Effector memory CD8-positive, alpha-beta T cell (primary cell): ENCODE results near the gene CAV2.

Source experiments
- ATAC-seq: fragments of 150-1000 bp; cut with Tn5 transposase; replicated peaks from 2 replicates; pipeline ENCODE4 v1.10.0; 2021; ENCODE audit warnings: mild to moderate bottlenecking, moderate library complexity
- DNase-seq, 3 experiments: peaks; one replicate each; pipeline ENCODE4 v3.0.0; 2021
- H3K27ac Mint-ChIP-seq, 2 donors: one replicate each; pipeline ENCODE4 v1.8.0; 2022; ENCODE audit warnings: mild to moderate bottlenecking in 2 of 2, mixed read lengths in 2 of 2, moderate library complexity in 2 of 2
- H3K27me3 Mint-ChIP-seq, 2 donors: one replicate each; pipeline ENCODE4 v1.8.0; 2022; ENCODE audit warnings: mixed read lengths in 2 of 2
- H3K36me3 Mint-ChIP-seq: one replicate; pipeline ENCODE4 v1.8.0; 2022; ENCODE audit warnings: mild to moderate bottlenecking, moderate library complexity, mixed read lengths; ENCODE audit not compliant: insufficient read depth
- H3K4me1 Mint-ChIP-seq, 2 donors: one replicate each; pipeline ENCODE4 v1.8.0; 2022; ENCODE audit warnings: low read depth in 2 of 2, mixed read lengths in 2 of 2
- H3K4me3 Mint-ChIP-seq, 2 donors: one replicate each; pipeline ENCODE4 v1.8.0; 2022; ENCODE audit warnings: mild to moderate bottlenecking in 2 of 2, mixed read lengths in 2 of 2, moderate library complexity in 2 of 2
- H3K9me3 Mint-ChIP-seq, 2 donors: one replicate each; pipeline ENCODE4 v1.8.0; 2022; ENCODE audit warnings: mixed read lengths in 2 of 2

Gene CAV2

DNA sequence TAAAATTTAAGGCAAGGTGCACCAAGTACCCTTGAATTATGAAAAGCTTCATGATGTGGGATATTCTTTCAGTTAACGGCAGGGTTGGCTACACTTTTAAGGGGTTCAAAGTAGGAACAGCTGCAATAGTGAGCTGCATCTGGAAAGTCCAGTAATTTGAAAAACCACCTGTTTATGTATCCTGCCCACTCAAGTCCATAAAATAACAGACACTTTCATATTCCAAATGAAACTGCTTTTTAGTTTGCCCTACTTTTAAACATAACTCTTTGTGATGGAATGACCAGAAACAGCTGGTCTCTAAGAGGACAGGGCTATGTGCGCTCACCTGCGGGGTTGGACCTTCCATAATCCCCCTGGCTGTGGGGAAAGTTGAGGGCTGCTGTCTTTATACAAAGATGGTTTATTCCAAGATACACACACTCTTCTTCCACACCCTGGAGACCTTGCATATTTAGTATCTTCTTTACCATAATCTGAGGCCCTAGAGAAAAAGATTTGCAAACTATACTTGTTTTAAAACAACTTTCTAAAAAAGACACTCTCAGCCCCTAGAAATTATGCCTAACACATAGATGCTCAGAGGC, 32.7 kb downstream of the CAV2 start:
- DNase-seq (no peak), ATAC-seq (no peak)
- Mint-ChIP-seq H3K4me3 (no peak overlapping the region), H3K36me3 (no peaks in the 10 kb centered on the region), H3K27ac (peak overlapping the region in 1 of 2 donors; percentile 16), H3K4me1 (no peaks in the 10 kb centered on the region), H3K27me3 (peaks cover 10 to 18% of the 10 kb centered on the region in 2 donors), H3K9me3 (no peaks in the 10 kb centered on the region)

GRCh38 chr7:116534790-116535189, 35.3 kb downstream of the CAV2 start:
- Mint-ChIP-seq H3K36me3 (no peaks in the 10 kb centered on the region), H3K4me3 (no peak overlapping the region), H3K27ac (no peak overlapping the region), H3K9me3 (no peaks in the 10 kb centered on the region), H3K4me1 (peaks cover 0 to 2% of the 10 kb centered on the region in 2 donors), H3K27me3 (peaks cover 16 to 36% of the 10 kb centered on the region in 2 donors)
- ATAC-seq (no peak), DNase-seq (no peak)

DNA sequence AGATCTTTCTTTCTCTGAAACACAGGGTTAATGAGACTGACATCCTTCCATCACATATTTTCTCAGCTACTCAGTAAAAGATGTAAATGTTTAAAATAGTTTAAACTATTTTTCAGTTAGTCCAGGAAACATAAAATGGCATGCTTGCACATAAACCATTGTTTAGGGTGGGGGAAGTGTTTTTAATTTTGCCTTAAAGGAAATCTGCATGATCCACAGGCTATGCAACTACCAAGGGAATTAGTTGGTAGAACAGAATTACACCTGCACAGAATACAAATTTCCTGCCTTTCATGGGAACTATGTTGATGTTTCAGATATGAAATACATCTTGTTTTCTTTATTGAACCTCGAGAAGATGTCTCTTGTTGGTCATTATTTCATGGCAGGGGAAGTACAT, 35.9 kb downstream of the CAV2 start:
- H3K4me1 Mint-ChIP-seq, result peaks cover 0 to 2% of the 10 kb centered on the region in 2 donors
- H3K9me3 Mint-ChIP-seq, result no peaks in the 10 kb centered on the region
- no peak overlapping the region for H3K4me3 Mint-ChIP-seq
- no peak for DNase-seq
- H3K27me3 Mint-ChIP-seq, result peaks cover 16 to 41% of the 10 kb centered on the region in 2 donors
- H3K36me3 Mint-ChIP-seq, result no peaks in the 10 kb centered on the region
- no peak for ATAC-seq
- H3K27ac Mint-ChIP-seq, result no peak overlapping the region

DNA sequence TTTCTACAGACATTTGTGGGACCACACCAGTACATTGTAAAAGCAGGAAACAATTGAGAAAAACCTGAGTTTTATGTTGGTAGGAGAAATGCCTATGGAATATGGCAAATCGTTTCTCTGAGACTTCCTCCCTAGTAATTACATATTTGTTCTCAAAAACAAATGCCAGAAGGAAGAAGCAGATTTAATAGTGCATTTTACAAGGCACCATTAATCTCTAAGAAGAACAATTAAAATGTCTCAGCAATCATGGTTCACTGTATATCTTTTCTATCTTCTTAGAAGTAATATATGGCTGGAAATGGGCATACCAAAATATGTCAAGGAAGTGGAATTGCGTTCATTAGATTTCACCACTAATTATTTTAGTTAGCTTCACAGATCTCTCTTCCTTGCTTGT, 38.6 kb downstream of the CAV2 start:
- Mint-ChIP-seq H3K27ac (no peak overlapping the region), H3K4me3 (no peak overlapping the region), H3K4me1 (peaks cover 0 to 2% of the 10 kb centered on the region in 2 donors), H3K36me3 (no peaks in the 10 kb centered on the region), H3K9me3 (no peaks in the 10 kb centered on the region), H3K27me3 (peaks cover 11 to 33% of the 10 kb centered on the region in 2 donors)
- ATAC-seq (no peak), DNase-seq (no peak)

- ATAC-seq, result no peak
Measured at GRCh38 chr7:116539879-116540278, 40.3 kb downstream of the CAV2 start.

DNA sequence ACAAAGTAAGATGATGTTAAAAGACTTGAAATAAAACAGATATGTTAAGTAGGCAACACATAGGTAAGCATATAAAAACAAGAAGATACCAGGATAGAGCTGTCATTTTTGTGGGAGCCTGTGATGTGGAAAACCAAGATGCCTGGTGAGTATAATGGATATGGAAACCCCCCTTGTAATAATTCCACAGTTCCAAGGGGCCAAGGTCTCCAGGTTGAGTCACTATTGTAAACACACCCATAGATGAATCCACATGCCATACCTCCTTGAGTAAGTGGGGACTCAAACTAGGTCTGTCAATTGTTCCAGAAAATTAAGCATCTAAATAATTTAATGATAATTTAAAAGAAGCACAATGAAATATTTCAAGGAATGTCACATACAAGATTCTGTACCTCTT, 41.2 kb downstream of the CAV2 start:
- Mint-ChIP-seq H3K36me3 (no peaks in the 10 kb centered on the region), H3K9me3 (no peaks in the 10 kb centered on the region), H3K4me3 (no peak overlapping the region), H3K4me1 (peaks cover 0 to 2% of the 10 kb centered on the region in 2 donors), H3K27me3 (peaks cover 26 to 48% of the 10 kb centered on the region in 2 donors), H3K27ac (no peak overlapping the region)
- DNase-seq (no peak), ATAC-seq (no peak)

More at GRCh38 chr7:116539879-116540278, 40.3 kb downstream of the CAV2 start:
- Mint-ChIP-seq H3K9me3 (no peaks in the 10 kb centered on the region), H3K27me3 (peaks cover 21 to 42% of the 10 kb centered on the region in 2 donors), H3K4me3 (no peak overlapping the region), H3K4me1 (peaks cover 0 to 2% of the 10 kb centered on the region in 2 donors), H3K27ac (no peak overlapping the region), H3K36me3 (no peaks in the 10 kb centered on the region)
- no peak for DNase-seq

DNA sequence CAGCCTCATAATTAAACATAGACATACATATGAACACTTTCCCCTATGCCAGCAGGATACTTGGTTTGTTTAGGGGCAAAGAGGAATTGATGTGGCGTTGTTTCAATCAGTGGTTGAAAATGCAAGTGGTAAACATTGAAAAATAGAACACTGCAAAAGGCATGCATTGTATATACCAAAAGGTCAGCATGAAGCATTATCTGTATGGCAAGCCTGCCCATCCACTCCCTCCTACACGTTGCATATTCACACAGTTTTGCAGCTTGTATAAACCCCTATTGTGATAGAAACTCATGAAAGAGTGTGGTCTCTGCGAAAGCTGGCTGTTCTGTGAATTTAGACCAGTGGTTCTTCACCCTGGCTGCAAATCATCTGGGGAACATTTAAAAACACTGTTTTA, 42.4 kb downstream of the CAV2 start:
- no peaks in the 10 kb centered on the region for H3K9me3 Mint-ChIP-seq
- H3K4me1 Mint-ChIP-seq, result peaks cover 0 to 2% of the 10 kb centered on the region in 2 donors
- ATAC-seq, result no peak
- no peak overlapping the region for H3K27ac Mint-ChIP-seq
- no peak for DNase-seq
- peaks cover 26 to 48% of the 10 kb centered on the region in 2 donors for H3K27me3 Mint-ChIP-seq
- H3K4me3 Mint-ChIP-seq, result no peak overlapping the region
- no peaks in the 10 kb centered on the region for H3K36me3 Mint-ChIP-seq

DNA sequence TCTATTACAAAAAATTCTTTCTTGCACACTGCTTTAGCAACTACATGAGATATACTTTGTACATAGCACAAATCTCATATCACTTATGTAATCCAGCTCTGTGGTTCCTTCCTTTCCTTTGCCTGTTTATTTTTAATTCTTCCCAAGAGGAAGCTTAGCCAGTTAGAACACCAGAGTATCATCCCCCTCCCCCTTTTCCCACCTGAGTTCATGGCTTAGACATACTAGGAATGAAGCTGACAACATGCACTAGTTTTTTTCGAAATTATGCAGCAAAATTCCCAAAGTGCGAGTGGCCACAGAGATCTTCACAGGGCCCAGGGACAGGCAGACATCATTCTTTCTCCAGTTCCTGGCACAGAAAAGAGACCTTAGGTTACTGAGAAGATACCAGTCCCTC, 43.1 kb downstream of the CAV2 start:
- Mint-ChIP-seq H3K4me1 (peaks cover 0 to under 1% of the 10 kb centered on the region in 2 donors), H3K27ac (no peak overlapping the region), H3K36me3 (no peaks in the 10 kb centered on the region), H3K9me3 (no peaks in the 10 kb centered on the region), H3K27me3 (peaks cover 26 to 44% of the 10 kb centered on the region in 2 donors), H3K4me3 (no peak overlapping the region)
- DNase-seq, result no peak
- no peak for ATAC-seq

DNA sequence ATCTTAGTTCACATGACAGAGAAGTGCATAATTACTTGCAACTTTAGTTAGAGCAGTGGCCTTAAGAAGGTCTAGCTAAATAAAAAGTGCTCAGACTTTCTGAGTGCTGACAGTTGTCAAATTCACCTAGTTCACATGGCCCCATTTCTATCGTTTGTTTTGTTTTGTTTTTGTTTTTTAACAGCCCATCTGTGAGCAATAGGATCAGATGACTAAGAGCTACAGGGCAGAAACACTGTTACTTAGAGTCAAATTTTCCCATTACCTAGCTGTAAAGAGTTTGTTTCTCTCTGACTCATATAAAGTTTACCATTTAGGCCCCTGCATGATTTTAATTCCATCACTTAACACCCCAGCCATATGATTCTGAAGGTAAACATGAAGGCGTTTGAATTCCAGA, 44.1 kb downstream of the CAV2 start:
- no peaks in the 10 kb centered on the region for H3K36me3 Mint-ChIP-seq
- H3K4me3 Mint-ChIP-seq, result no peak overlapping the region
- no peak overlapping the region for H3K27ac Mint-ChIP-seq
- ATAC-seq (no peak), DNase-seq (no peak)
- H3K4me1 Mint-ChIP-seq, result no peaks in the 10 kb centered on the region
- H3K9me3 Mint-ChIP-seq, result no peaks in the 10 kb centered on the region
- H3K27me3 Mint-ChIP-seq, result peaks cover 26 to 45% of the 10 kb centered on the region in 2 donors

- no peak overlapping the region for H3K4me3 Mint-ChIP-seq
- H3K4me1 Mint-ChIP-seq, result no peaks in the 10 kb centered on the region
- no peaks in the 10 kb centered on the region for H3K36me3 Mint-ChIP-seq
- no peak for DNase-seq
- no peak overlapping the region for H3K27ac Mint-ChIP-seq
- H3K9me3 Mint-ChIP-seq, result no peaks in the 10 kb centered on the region
- ATAC-seq, result no peak
- H3K27me3 Mint-ChIP-seq, result peaks cover 20 to 43% of the 10 kb centered on the region in 2 donors
Measured at GRCh38 chr7:116544487-116544886, 44.9 kb downstream of the CAV2 start.

GRCh38 chr7:116545411-116545993, 46.0 kb downstream of the CAV2 start:
- no peaks in the 10 kb centered on the region for H3K9me3 Mint-ChIP-seq
- H3K4me1 Mint-ChIP-seq, result no peaks in the 10 kb centered on the region
- no peak for ATAC-seq
- H3K27me3 Mint-ChIP-seq, result peaks cover 20 to 36% of the 10 kb centered on the region in 2 donors
- DNase-seq, result no peak
- no peak overlapping the region for H3K27ac Mint-ChIP-seq
- no peaks in the 10 kb centered on the region for H3K36me3 Mint-ChIP-seq
- no peak overlapping the region for H3K4me3 Mint-ChIP-seq

- no peaks in the 10 kb centered on the region for H3K9me3 Mint-ChIP-seq
- no peaks in the 10 kb centered on the region for H3K4me1 Mint-ChIP-seq
- peaks cover 17 to 33% of the 10 kb centered on the region in 2 donors for H3K27me3 Mint-ChIP-seq
- DNase-seq, result no peak
- no peaks in the 10 kb centered on the region for H3K36me3 Mint-ChIP-seq
- no peak for ATAC-seq
- no peak overlapping the region for H3K4me3 Mint-ChIP-seq
- no peak overlapping the region for H3K27ac Mint-ChIP-seq
Measured at GRCh38 chr7:116546054-116546453, 46.5 kb downstream of the CAV2 start.

- no peak for ATAC-seq
- Mint-ChIP-seq H3K4me1 (no peaks in the 10 kb centered on the region), H3K27me3 (peaks cover 15 to 33% of the 10 kb centered on the region in 2 donors), H3K9me3 (no peaks in the 10 kb centered on the region), H3K36me3 (no peaks in the 10 kb centered on the region), H3K4me3 (no peak overlapping the region), H3K27ac (no peak overlapping the region)
- no peak for DNase-seq
Measured at GRCh38 chr7:116546916-116547315, 47.4 kb downstream of the CAV2 start.

- H3K27me3 Mint-ChIP-seq, result peaks cover 15 to 33% of the 10 kb centered on the region in 2 donors
- H3K9me3 Mint-ChIP-seq, result no peaks in the 10 kb centered on the region
- DNase-seq, result no peak
- H3K4me3 Mint-ChIP-seq, result no peak overlapping the region
- H3K36me3 Mint-ChIP-seq, result no peaks in the 10 kb centered on the region
- ATAC-seq, result no peak
- H3K4me1 Mint-ChIP-seq, result no peaks in the 10 kb centered on the region
- H3K27ac Mint-ChIP-seq, result no peak overlapping the region
Measured at GRCh38 chr7:116547347-116547746, 47.8 kb downstream of the CAV2 start.
